Activated naive CD8-positive, alpha-beta T cell treated with anti-CD3 and anti-CD28 coated beads, Interleukin-2, amount 10 ng/mL, durations not matched to agents 7 days and 5 days (primary cell): ENCODE measurements around the gene PRR29. TPM values are rescaled to one million over a fixed set of nuclear protein-coding genes. Genes with fewer than 3 reads are reported as not detected.

ENCODE experiments used
- total RNA-seq, 2 experiments: library from RNA; stranded (reverse); gene quantifications; one replicate each; pipeline ENCODE4 v1.2.3, GENCODE V29; 2021

PRR29 gene
- total RNA-seq, 2 experiments from 2014 or later, result 1.00 to 1.4 TPM

Other genes starting within 250 kb of the PRR29 start
- gene CCDC47, start 224.8 kb upstream of the PRR29 start, total RNA-seq, result 10 to 100 TPM; 47.0 to 54.8 TPM
- gene DDX42, start 224.2 kb upstream of the PRR29 start, total RNA-seq, result 100 to 1,000 TPM; 126 to 143 TPM
- 100 to 1,000 TPM; 132 to 135 TPM for gene PSMC5, start 170.9 kb upstream of the PRR29 start, total RNA-seq
- 10 to 100 TPM; 56.7 to 58.6 TPM for gene FTSJ3, start 170.7 kb upstream of the PRR29 start, total RNA-seq
- 100 to 1,000 TPM; 129 to 138 TPM for gene SMARCD2, start 155.7 kb upstream of the PRR29 start, total RNA-seq
- gene CSH2, start 124.7 kb upstream of the PRR29 start, total RNA-seq, result not detected
- gene GH2, start 116.4 kb upstream of the PRR29 start, total RNA-seq, result not detected
- gene CSH1, start 101.8 kb upstream of the PRR29 start, total RNA-seq, result not detected
- not detected for gene CSHL1, start 87.1 kb upstream of the PRR29 start, total RNA-seq
- gene GH1, start 79.5 kb upstream of the PRR29 start, total RNA-seq, result not detected
- gene CD79B, start 66.0 kb upstream of the PRR29 start, total RNA-seq, result 10 to 100 TPM; 17.0 to 19.6 TPM
- not detected for gene SCN4A, start 25.4 kb upstream of the PRR29 start, total RNA-seq
- gene ICAM2, start 22.3 kb downstream of the PRR29 start, total RNA-seq, result 10 to 100 TPM; 59.0 to 61.7 TPM
- 10 to 100 TPM; 38.6 to 45.3 TPM for gene ERN1, start 131.8 kb downstream of the PRR29 start, total RNA-seq